GM06990 (cell line): ENCODE data around the gene CTU1.

Experiments used
- DNase-seq: peaks from one replicate; pipeline ENCODE4 v3.0.0-alpha.2; 2011; ENCODE audit not compliant: insufficient read length; ENCODE audit errors: extremely low read depth
- H3K27me3 ChIP-seq: replicated peaks from 2 replicates; pipeline ENCODE4 v1.6.0; 2011; ENCODE audit warnings: low read length; ENCODE audit not compliant: control insufficient read depth, insufficient read depth
- H3K36me3 ChIP-seq: 2 replicates; pipeline ENCODE4 v1.5.1; 2011; ENCODE audit warnings: low read length; ENCODE audit not compliant: control insufficient read depth, insufficient read depth
- H3K4me3 ChIP-seq: replicated peaks from 2 replicates; pipeline ENCODE4 v1.5.1; 2011; ENCODE audit warnings: low read depth, mild to moderate bottlenecking, control low read depth, low read length
- TF ChIP-seq, protein P1 (sequence below): IDR thresholded peaks from 2 replicates; pipeline ENCODE4 v1.5.1; 2011; ENCODE audit warnings: low read length, control low read depth, mild to moderate bottlenecking, inconsistent platforms; ENCODE audit not compliant: insufficient read depth, poor library complexity, severe bottlenecking

CTU1 gene

DNA sequence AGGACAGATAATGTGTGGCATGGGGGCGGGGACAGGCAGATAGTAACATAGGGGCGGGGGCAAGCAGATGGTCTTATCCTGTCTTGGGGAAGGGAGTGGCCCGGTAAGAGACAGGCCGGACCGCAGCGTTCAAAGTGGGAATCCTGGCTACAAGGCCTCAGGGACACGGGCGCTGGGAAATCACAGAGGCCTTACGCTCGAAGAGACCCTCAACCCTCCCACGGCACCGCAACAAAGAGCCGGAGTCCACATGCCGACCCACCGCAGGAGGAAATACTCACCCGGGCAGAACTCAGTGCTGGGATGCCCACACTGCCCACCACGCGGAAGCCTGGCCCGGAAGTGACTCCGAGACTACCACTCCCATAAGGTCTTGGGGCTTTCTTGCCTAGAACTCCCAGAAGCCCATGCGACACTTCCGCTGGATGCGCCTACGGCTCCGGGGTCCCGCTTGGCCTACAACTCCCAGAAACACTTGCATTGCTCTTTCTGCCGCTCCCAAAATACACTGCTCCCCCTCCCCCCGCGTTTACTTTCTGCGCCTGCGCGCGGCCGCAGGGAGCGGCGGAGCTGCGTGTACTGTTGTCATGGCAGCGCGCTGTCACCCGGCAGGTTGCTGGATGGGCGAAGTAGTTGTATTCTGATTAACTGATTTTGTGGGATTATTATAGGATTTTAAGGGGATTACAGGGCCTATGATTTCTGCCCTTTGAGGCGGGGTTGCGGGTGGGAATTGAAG, at the start of gene CTU1:
Gene CTU1, minus strand, starts transcription at position 344 of the 739 bp plus-strand sequence. CDS start 3,840 bp downstream, outside the sequence.
- DNase-seq: peak; percentile 99
- TF ChIP-seq, protein P1, sequence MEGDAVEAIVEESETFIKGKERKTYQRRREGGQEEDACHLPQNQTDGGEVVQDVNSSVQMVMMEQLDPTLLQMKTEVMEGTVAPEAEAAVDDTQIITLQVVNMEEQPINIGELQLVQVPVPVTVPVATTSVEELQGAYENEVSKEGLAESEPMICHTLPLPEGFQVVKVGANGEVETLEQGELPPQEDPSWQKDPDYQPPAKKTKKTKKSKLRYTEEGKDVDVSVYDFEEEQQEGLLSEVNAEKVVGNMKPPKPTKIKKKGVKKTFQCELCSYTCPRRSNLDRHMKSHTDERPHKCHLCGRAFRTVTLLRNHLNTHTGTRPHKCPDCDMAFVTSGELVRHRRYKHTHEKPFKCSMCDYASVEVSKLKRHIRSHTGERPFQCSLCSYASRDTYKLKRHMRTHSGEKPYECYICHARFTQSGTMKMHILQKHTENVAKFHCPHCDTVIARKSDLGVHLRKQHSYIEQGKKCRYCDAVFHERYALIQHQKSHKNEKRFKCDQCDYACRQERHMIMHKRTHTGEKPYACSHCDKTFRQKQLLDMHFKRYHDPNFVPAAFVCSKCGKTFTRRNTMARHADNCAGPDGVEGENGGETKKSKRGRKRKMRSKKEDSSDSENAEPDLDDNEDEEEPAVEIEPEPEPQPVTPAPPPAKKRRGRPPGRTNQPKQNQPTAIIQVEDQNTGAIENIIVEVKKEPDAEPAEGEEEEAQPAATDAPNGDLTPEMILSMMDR: no peak
- Histone ChIP-seq H3K27me3 (peaks cover 2% of the 10 kb centered on the region; the same call in 1 of the 2 replicates), H3K36me3 (peaks cover 6% of the 10 kb centered on the region), H3K4me3 (peak within 1 kb of the TSS; percentile 89)

DNA sequence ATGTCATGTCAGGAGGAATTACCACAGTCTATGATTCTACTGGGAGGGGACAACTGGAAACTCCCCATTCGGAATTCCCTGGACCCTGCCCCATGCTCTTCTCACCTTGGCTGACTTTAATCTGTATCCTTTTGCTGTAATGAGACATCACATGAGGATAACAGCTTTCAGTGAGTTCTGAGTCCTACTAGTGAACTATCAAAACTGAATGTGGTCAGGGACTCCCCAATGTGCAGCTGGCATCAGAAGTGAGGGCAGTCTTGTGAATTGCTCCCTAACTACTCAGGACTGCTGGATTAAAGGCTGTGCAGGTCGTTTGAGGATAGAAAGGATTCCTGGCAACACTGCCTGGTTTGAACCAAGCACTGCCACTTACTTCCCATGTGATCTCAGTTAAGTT, 49.1 kb upstream of the CTU1 start:
- DNase-seq: no peak
- TF ChIP-seq, protein P1: no peak
- Histone ChIP-seq H3K36me3 (no peaks in the 10 kb centered on the region), H3K27me3 (peaks cover 2% of the 10 kb centered on the region; the same call in 1 of the 2 replicates), H3K4me3 (no peak overlapping the region)

DNA sequence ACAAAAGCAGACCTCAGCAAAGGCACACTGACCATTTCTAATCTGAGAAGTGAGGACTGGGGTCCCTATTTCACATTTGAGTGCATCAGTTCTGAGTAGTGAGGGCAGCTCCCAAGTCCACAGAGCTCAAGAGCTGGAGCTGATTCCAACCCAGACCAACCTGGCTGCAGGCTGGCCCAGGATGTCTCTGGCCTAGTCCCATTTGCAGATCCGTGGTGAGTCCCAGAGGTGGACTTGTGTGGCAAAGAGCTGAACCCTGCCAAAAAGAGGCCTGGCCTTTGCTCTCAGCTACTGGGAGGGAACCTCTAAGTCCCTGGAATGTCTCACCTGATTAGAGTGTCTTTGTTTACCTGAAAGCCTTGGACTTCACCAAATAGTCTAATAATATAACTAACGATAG, 48.5 kb upstream of the CTU1 start:
- TF ChIP-seq, protein P1: no peak
- Histone ChIP-seq H3K36me3 (no peaks in the 10 kb centered on the region), H3K4me3 (no peak overlapping the region), H3K27me3 (peaks cover 2% of the 10 kb centered on the region; the same call in 1 of the 2 replicates)
- no peak for DNase-seq

DNA sequence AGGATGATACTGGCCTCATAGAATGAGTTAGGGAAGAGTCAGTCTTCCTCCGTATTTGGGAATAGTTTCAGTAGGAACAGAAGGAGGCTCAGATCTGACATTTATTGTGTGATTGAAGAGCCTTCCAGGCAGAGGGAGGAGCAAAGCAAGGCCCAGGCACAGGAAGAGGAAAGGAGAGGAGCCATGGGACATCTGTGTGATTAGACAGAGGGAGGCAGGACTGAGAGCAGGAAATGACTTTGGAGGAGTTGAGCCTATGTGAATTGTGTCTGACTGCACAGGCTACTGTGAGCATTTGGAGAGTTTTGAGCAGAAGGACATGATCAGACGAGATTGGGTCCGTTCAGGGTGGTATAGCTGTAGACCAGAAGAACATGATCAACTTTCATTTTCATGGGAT, 42.4 kb upstream of the CTU1 start:
- Histone ChIP-seq H3K4me3 (no peak overlapping the region), H3K27me3 (peaks cover 2% of the 10 kb centered on the region; the same call in 1 of the 2 replicates), H3K36me3 (no peaks in the 10 kb centered on the region)
- TF ChIP-seq, protein P1: no peak
- DNase-seq: no peak

DNA sequence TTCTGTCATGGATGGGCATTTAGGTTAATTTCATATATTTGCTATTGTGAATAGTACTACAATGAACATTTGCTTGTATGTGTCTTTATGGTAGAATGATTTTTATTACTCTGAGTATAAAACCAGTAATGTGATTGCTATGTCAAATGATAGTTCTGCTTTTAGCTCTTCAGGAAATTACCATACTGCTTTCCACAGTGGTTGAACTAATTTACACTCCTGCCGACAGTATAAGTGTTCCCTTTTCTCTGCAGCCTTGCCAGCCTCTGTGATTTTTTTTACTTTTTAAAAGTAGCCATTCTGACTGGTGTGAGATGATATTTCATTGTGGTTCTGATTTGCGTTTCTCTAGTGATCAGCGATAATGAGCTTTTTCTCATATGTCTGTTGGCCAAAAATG, 40.4 kb upstream of the CTU1 start:
- no peak for DNase-seq
- TF ChIP-seq, protein P1: no peak
- Histone ChIP-seq H3K27me3 (0 out of 2 replicates have a peak, but pooled peaks cover 2% of the 10 kb centered on the region), H3K36me3 (no peaks in the 10 kb centered on the region), H3K4me3 (no peak overlapping the region)
